ENCODE results near the gene MYADML2.
"Not testable (repeated sequence)": the region's sequence is repeated elsewhere in the genome, so short reads cannot be mapped to it uniquely, and the experiment has no call there.

The MYADML2 gene

GRCh38 chr17:81959362-81960129 is 12.5 kb upstream of the MYADML2 start:
- FAIRE-seq: no peak

GRCh38 chr17:81958633-81959342 is 11.8 kb upstream of the MYADML2 start:
- DNase-seq (ENCODE audit: insufficient read length, low spot score): no peak
- no peak for FAIRE-seq

More at GRCh38 chr17:81959362-81960129, 12.5 kb upstream of the MYADML2 start:
- peak; percentile 88 for DNase-seq (ENCODE audit: insufficient read length, low spot score)

DNA sequence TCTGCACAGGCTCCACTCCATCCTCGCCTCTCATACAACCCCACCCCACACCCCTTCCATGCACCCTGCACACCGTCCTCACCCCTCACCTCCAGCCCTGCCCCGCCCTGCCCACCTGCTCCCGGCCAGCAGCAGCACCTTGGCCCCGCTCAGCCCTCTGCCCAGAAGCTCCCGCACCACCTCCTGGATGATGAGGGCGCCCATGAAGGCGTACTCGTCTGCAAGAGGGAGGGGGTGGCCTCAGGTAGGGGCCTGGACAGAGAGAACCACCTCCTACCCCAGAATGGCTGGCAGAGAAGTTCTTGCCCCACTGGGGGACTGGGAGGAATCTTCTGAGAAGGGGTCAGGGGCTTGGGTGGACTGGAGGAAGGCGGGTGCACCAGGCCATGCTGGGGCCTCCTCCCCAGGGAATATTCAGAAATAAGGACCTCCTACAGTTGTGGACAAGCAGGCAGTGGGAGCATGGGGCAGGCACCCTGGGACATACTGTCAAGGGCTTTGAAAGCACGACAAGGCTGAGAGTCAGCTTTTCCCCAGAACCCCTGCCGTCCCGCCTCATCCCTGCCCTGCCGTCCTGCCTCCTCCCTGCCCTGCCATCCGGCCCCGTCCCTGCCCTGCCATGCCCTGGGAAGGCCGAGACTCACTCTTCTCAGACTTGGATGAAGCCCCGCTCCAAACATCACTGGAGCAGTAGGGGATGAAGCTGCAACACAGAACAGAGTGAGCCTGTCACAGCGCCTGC is 10.8 kb upstream of the MYADML2 start:
- FAIRE-seq: no peak
- DNase-seq (ENCODE audit: insufficient read length, low spot score): no peak

- no peak for DNase-seq (ENCODE audit: insufficient read length, low spot score)
- FAIRE-seq: no peak
Measured at GRCh38 chr17:81956607-81957589, 9.9 kb upstream of the MYADML2 start.

DNA sequence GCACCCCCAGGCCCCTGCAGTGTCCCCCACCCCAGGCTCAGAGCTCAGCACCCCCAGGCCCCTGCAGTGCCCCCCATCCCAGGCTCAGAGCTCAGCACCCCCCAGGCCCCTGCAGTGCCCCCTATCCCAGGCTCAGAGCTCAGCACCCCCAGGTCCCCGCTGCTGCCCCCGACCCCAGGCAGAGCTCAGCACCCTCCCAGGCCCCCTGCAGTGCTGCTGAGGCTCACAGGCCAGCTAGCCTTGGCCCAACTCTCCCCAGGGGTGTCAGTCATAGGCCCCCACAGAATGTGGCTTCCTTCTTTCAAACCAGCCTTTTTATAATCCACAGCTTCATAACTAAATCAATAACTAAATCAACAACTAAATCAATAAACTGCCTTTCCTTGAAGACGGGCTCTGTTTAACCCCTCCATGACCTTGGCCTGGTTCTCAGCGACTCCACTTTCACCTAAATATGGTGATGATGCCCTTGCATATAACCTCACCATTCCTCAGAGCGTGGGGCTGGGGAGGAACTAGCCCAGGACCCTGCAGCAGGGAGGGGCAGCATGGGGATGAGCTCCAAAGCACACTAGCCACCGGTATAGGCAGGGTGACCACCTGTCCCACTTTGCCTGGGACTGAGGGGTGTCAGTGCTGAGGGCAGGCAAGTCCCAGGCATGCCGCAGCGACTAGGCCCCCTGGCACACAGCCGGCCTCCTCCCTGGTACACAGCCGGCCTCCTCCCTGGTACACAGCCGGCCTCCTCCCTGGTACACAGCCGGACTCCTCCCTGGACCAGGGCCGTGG is 8.9 kb upstream of the MYADML2 start:
- FAIRE-seq (no peak), DNase-seq (ENCODE audit: insufficient read length, low spot score) (no peak)

- no peak for DNase-seq (ENCODE audit: insufficient read length, low spot score)
- no peak for FAIRE-seq
Measured at GRCh38 chr17:81955058-81955681, 8.1 kb upstream of the MYADML2 start.

- DNase-seq (ENCODE audit: insufficient read length, low spot score): no peak
- no peak for FAIRE-seq
Measured at GRCh38 chr17:81954131-81955057, 7.4 kb upstream of the MYADML2 start.

GRCh38 chr17:81953443-81953842 is 6.4 kb upstream of the MYADML2 start:
- DNase-seq (ENCODE audit: insufficient read length, low spot score); FAIRE-seq: not testable (repeated sequence)

- no peak for DNase-seq (ENCODE audit: insufficient read length, low spot score)
- no peak for FAIRE-seq
Measured at GRCh38 chr17:81952792-81953228, 5.8 kb upstream of the MYADML2 start.

DNA sequence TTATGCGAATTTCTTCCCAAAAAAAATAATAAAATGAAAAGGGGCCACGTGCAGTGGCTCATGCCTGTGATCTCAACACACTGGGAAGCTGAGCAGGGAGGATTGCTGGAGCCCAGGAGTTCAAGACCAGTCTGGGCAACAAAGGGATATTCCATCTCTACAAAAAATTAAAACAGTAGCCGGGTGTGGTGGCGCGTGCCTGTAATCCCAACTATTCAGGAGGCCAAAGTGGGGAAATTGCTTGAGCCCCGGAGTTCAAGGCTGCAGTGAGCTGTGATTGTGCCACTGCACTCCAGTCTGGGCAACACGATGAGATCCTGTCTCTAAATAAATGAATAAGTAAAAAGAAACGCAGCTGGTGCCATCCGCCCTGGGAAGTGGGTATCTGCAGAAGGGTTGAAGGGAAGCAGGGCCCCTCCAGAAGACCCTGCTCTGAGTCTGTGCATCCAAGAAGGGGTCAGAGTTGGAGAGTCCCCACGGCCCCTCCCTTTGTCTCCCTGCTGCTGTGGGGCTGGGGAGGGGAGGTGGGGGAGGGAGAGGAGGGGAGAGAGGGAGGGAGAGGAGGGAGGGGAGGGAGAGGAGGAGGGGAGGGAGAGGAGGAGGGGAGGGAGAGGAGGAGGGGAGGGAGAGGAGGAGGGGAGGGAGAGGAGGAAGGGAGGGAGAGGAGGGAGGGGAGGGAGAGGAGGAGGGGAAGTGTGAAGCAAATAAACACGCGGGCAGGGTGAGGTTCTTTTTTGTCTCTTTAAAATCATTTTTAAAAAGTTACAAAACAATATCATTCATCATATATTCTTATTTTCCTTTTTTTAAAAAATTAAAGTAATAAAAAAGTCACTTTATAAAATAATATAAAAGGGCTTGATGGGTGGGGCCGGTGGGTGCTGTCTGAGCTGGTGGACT is 5.0 kb upstream of the MYADML2 start:
- FAIRE-seq: no peak
- no peak for DNase-seq (ENCODE audit: insufficient read length, low spot score)

DNA sequence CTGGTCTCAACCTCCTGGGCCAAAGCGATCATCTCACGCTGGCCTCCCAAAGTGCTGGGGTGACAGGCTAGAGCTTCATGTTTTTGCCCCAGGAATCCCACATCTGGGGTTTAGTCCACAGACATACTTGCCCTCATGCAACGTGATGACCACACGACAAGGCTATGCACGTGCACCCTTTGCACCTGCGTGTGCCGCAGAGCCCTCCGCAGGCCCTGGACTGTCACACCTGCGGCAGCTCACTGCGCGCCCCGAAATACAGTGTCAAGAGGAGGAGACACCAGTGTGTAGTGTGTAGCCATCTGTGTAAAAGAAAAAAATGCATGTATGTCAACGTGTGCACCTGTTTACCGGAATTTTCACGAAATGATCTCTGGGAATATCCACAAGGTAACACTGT is 3.5 kb upstream of the MYADML2 start:
- FAIRE-seq: no peak
- no peak for DNase-seq (ENCODE audit: insufficient read length, low spot score)

- FAIRE-seq: no peak
- no peak for DNase-seq (ENCODE audit: insufficient read length, low spot score)
Measured at GRCh38 chr17:81948635-81949378, 1.8 kb upstream of the MYADML2 start.

DNA sequence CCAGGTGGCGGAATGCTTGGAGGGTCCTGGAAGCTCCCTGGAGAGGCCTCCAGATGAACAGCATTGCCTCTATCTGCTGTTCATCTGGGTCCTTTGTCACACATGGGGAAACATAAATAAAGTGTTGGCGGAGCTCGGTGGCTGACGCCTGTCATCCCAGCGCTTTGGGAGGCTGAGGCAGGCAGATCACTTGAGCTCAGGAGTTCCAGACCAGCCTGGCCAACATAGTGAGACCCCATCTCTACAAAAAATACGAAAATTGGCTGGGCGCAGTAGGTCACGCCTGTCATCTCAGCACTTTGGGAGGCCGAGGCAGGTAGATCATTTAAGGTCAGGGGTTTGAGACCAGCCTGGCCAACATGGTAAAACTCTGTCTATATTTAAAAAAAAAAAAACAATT is 2.2 kb downstream of the MYADML2 start:
- FAIRE-seq: no peak
- DNase-seq (ENCODE audit: insufficient read length, low spot score): no peak

- no peak for DNase-seq (ENCODE audit: insufficient read length, low spot score)
- no peak for FAIRE-seq
Measured at GRCh38 chr17:81942167-81942553, 4.9 kb downstream of the MYADML2 start.

GRCh38 chr17:81941484-81942166 is 5.4 kb downstream of the MYADML2 start:
- FAIRE-seq: no peak
- no peak for DNase-seq (ENCODE audit: insufficient read length, low spot score)

All from GM19239 (cell line).